ENCODE measurements around the gene CREBBP.

- TF ChIP-seq CTCF (conservative IDR thresholded peaks at IDR 0.05; ENCODE audit: low read depth, low read length): no peak
- no peak for TF ChIP-seq EZH2 (IDR thresholded peaks at IDR 0.05; ENCODE audit: borderline replicate concordance, low read depth, low read length, poor library complexity, severe bottlenecking)
Measured at GRCh38 chr16:3800477-3801270, 79.8 kb downstream of the CREBBP start.

All from A673 (cell line).